GM12874 (cell line): ENCODE results near the gene AOX1.

ENCODE experiments used
- CTCF ChIP-seq: IDR thresholded peaks from 2 replicates; pipeline ENCODE4 v1.5.1; 2011; ENCODE audit warnings: low read depth, mild to moderate bottlenecking, control low read depth, low read length, moderate library complexity; ENCODE audit not compliant: insufficient read depth

AOX1 gene

GRCh38 chr2:200584639-200585038 is 1.2 kb upstream of the AOX1 start:
- no peak for TF ChIP-seq CTCF

- no peak for TF ChIP-seq CTCF
These were observed 479 bp upstream of the AOX1 start for GRCh38 chr2:200585340-200585729.

GRCh38 chr2:200586644-200586975 is 796 bp downstream of the AOX1 start:
- no peak for TF ChIP-seq CTCF

GRCh38 chr2:200587007-200587616 is 1.3 kb downstream of the AOX1 start:
- TF ChIP-seq CTCF, result no peak

DNA sequence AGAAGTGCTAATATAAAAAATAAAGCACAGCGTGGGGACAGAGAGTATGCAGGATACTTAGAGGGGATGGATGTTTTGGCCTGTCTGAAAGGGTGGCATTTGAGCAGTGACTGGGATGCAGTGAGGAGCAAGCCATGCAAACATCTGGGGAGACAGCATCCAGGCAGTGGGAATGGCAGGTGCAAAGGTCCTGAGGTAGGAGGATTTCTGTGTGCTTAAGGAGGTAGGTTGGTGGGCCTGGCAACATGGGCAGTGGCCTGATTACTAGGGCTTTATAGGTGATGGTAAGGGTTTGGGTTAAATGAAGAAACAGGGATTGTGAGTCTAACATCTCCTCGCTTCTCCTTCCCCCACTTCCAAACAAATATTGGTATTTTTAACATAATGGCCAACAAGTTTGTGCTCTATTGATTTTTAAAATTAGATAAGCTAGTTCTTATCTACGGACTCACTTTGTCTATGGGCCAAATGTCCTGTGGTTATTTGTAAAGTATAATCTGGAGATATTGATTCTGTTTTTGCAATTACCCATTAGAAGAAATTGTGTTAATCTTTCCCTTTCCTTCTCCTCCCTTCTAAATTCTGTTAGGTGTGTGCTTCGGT is 2.4 kb downstream of the AOX1 start:
- TF ChIP-seq CTCF, result no peak

DNA sequence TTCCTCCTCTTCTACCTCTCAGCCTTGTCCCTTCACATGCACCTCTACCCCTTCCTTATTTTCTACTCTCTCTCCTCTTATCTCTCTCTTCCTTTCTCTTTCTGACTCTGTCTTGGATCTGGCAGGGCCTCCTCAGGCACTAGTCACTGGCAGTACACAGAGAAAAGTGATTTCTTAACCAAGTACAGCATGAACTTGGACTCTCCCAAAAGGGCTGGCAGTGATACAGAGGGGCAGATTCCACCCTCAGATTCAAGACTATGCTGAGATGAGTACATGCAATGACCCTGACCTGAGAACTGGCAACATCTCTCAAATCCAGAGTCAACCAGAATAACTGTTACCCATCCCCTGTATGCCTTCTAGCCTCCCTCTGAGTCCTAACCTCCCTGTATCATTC is 4.3 kb downstream of the AOX1 start:
- TF ChIP-seq CTCF, result no peak

- no peak for TF ChIP-seq CTCF
These were observed 5.5 kb downstream of the AOX1 start for GRCh38 chr2:200591308-200591707.
